ENCODE measurements around the gene LCMT1. TPM values are rescaled to one million over a fixed set of nuclear protein-coding genes. Genes with fewer than 3 reads are reported as not detected.

The LCMT1 gene
- polyA plus RNA-seq, 2 of the 4 experiments (the other 2 are of a cell fraction) = 36.4 to 47.6 TPM

GRCh38 chr16:25148568-25149215, 37.1 kb downstream of the LCMT1 start:
- Histone ChIP-seq H3K4me3 (no peak overlapping the region), H3K4me1 (no peaks in the 10 kb centered on the region), H3K27ac (no peak overlapping the region), H3K4me2 (no peak overlapping the region), H3K9me3 (no peaks in the 10 kb centered on the region)
- TF ChIP-seq NR3C1 (IDR thresholded peaks at IDR 0.05) = no peak
- POLR2A ChIA-PET = no interaction called here
- CTCF ChIA-PET = interaction anchor here (1.3 kb wide), 1 partner anchor 22 kb away, joined by 3 read pairs; no protein-coding TSS in a partner anchor
- FAIRE-seq = no peak
- ATAC-seq = no peak
- WGBS (ENCODE audit: missing lambda C conversion rate) = 93% methylated on average over 21 of the region's 22 CpGs
- DNase-seq (ENCODE audit: low read depth in 1 of 2, low spot score in 1 of 2) = no peak

GRCh38 chr16:25151996-25152395, 40.5 kb downstream of the LCMT1 start:
- no peak overlapping the region for H3K4me3 ChIP-seq
- ChIA-PET POLR2A (interaction anchor here (0.6 kb wide), 1 partner anchor 20 kb away, joined by 3 read pairs; no protein-coding TSS in a partner anchor), CTCF (interaction anchor here (0.9 kb wide), 1 partner anchor 10 kb away, joined by 3 read pairs; no protein-coding TSS in a partner anchor)
- H3K4me2 ChIP-seq = no peak overlapping the region
- FAIRE-seq (no peak), ATAC-seq (no peak), DNase-seq (ENCODE audit: low read depth in 1 of 2, low spot score in 1 of 2) (no peak)
- H3K9me3 ChIP-seq = no peaks in the 10 kb centered on the region
- no peaks in the 10 kb centered on the region for H3K4me1 ChIP-seq
- 83% methylated on average over 3 of the region's 3 CpGs for WGBS (ENCODE audit: missing lambda C conversion rate)
- no peak for TF ChIP-seq HOXB5 (CRISPR knock-in tag; IDR thresholded peaks at IDR 0.05)
- no peak for TF ChIP-seq GATA3 (IDR thresholded peaks at IDR 0.05; ENCODE audit: borderline replicate concordance)
- TF ChIP-seq NPAS2 (CRISPR knock-in tag; IDR thresholded peaks at IDR 0.05; ENCODE audit: borderline replicate concordance) = no peak
- no peak for TF ChIP-seq JUNB (IDR thresholded peaks at IDR 0.05)
- no peak for TF ChIP-seq EHF (CRISPR knock-in tag; IDR thresholded peaks at IDR 0.05)
- TF ChIP-seq NFE2L2 (conservative IDR thresholded peaks at IDR 0.05; ENCODE audit: low read length) = no peak
- TF ChIP-seq MYC (IDR thresholded peaks at IDR 0.05; ENCODE audit: borderline replicate concordance, low read length) = no peak
- TF ChIP-seq REST (IDR thresholded peaks at IDR 0.05) = no peak
- TF ChIP-seq TP53 (CRISPR knock-in tag; IDR thresholded peaks at IDR 0.05) = no peak
- TF ChIP-seq KDM5A (IDR thresholded peaks at IDR 0.05) = no peak
- no peak for TF ChIP-seq CBX2 (IDR thresholded peaks at IDR 0.05; ENCODE audit: borderline replicate concordance, low read depth)
- no peak overlapping the region for H3K27ac ChIP-seq

GRCh38 chr16:25155553-25156460, 44.3 kb downstream of the LCMT1 start:
- DNase-seq (ENCODE audit: low read depth in 1 of 2, low spot score in 1 of 2) (no peak), FAIRE-seq (no peak), ATAC-seq (no peak; a peak in 1 of 6 replicates)
- Histone ChIP-seq H3K4me2 (no peak overlapping the region), H3K27ac (no peak overlapping the region), H3K4me1 (no peaks in the 10 kb centered on the region), H3K4me3 (no peak overlapping the region), H3K9me3 (no peaks in the 10 kb centered on the region)
- CTCF ChIA-PET = interaction anchor here (1.3 kb wide), 2 partner anchors 11 to 40 kb away, joined by 3 read pairs; no protein-coding TSS in a partner anchor
- TF ChIP-seq E2F6 (IDR thresholded peaks at IDR 0.05; ENCODE audit: borderline replicate concordance, low read depth) (no peak), EP300 (IDR thresholded peaks at IDR 0.05) (no peak), CHD4 (IDR thresholded peaks at IDR 0.05; ENCODE audit: borderline replicate concordance) (no peak), FOSB (CRISPR knock-in tag; IDR thresholded peaks at IDR 0.05) (no peak), HOXB5 (CRISPR knock-in tag; IDR thresholded peaks at IDR 0.05) (no peak), TP53 (CRISPR knock-in tag; IDR thresholded peaks at IDR 0.05) (no peak), BHLHE40 (IDR thresholded peaks at IDR 0.05; ENCODE audit: low read depth, low read length) (no peak), RCOR1 (IDR thresholded peaks at IDR 0.05; ENCODE audit: low read depth, low read length) (no peak), BCL3 (IDR thresholded peaks at IDR 0.05) (no peak), KDM1A (IDR thresholded peaks at IDR 0.05; ENCODE audit: low read depth) (no peak), HDAC2 (IDR thresholded peaks at IDR 0.05) (no peak), NFE2L2 (conservative IDR thresholded peaks at IDR 0.05; ENCODE audit: low read length) (no peak), SMC3 (IDR thresholded peaks at IDR 0.05) (no peak)
- WGBS (ENCODE audit: missing lambda C conversion rate) = 85% methylated on average over 13 of the region's 13 CpGs
- POLR2A ChIA-PET = no interaction called here
